Upper lobe of right lung (tissue), 1 donor: ENCODE data around the gene VDR. TPM values are rescaled to one million over a fixed set of nuclear protein-coding genes. Genes with fewer than 3 reads are reported as not detected.

Source experiments
- ATAC-seq: fragments of 200-7000 bp; cut with Tn5 transposase; one replicate; pipeline ENCODE4 v1.9.1; 2020; ENCODE audit warnings: mild to moderate bottlenecking, moderate library complexity
- DNase-seq: peaks from one replicate; pipeline ENCODE4 v3.0.0-alpha.2; 2020
- H3K27ac ChIP-seq: fragments of 200-600 bp; one replicate; pipeline ENCODE4 v1.8.0; 2022
- H3K27me3 ChIP-seq: fragments of 200-600 bp; one replicate; pipeline ENCODE4 v1.8.0; 2022; ENCODE audit warnings: mild to moderate bottlenecking
- H3K36me3 ChIP-seq: fragments of 200-600 bp; one replicate; pipeline ENCODE4 v1.8.0; 2022
- H3K4me1 ChIP-seq: fragments of 200-600 bp; one replicate; pipeline ENCODE4 v1.8.0; 2022
- H3K4me3 ChIP-seq: fragments of 200-600 bp; one replicate; pipeline ENCODE4 v1.8.0; 2022; ENCODE audit warnings: mild to moderate bottlenecking
- H3K9me3 ChIP-seq: fragments of 200-600 bp; one replicate; pipeline ENCODE4 v1.8.0; 2022
- CTCF ChIP-seq: fragments of 200-600 bp; IDR thresholded peaks from one replicate; pipeline ENCODE4 v1.8.0; 2022; ENCODE audit warnings: antibody characterized with exemption
- intact Hi-C: fragments of 100-400 bp; cut with DNase I; formaldehyde crosslinking; loops from one replicate; pipeline ENCODE4 v1.11.0; 2022
- total RNA-seq: library from RNA; stranded (reverse); fragmentation: NEBNext Ultra II Directional; extraction: Animal tissue kit (Norgen Biotek cat#: 25700); gene quantifications from one replicate; pipeline ENCODE4 v1.2.1, GENCODE V29; 2021
- donor health status: DM: no; HTN: yes; CAD: no; lungs with severe emphysema.

Gene VDR
- total RNA-seq, 1 donor from 2014 or later: 28.7 TPM

GRCh38 chr12:47822401-47822800 is 82.4 kb downstream of the VDR start:
- H3K27me3 ChIP-seq: no peaks in the 10 kb centered on the region
- peaks cover 78% of the 10 kb centered on the region for H3K4me1 ChIP-seq
- H3K9me3 ChIP-seq: no peaks in the 10 kb centered on the region
- no peak for DNase-seq
- no peak for ATAC-seq
- H3K4me3 ChIP-seq: no peak overlapping the region
- intact Hi-C loops: no loop called here
- peak overlapping the region; percentile 97 for H3K27ac ChIP-seq
- H3K36me3 ChIP-seq: no peaks in the 10 kb centered on the region
- TF ChIP-seq CTCF: no peak

GRCh38 chr12:47821346-47821706 is 83.5 kb downstream of the VDR start:
- no peaks in the 10 kb centered on the region for H3K27me3 ChIP-seq
- no peak overlapping the region for H3K4me3 ChIP-seq
- no peaks in the 10 kb centered on the region for H3K36me3 ChIP-seq
- no peak for ATAC-seq
- H3K9me3 ChIP-seq: no peaks in the 10 kb centered on the region
- peak overlapping the region; percentile 97 for H3K27ac ChIP-seq
- H3K4me1 ChIP-seq: peaks cover 83% of the 10 kb centered on the region
- no peak for DNase-seq
- intact Hi-C loops: no loop called here
- TF ChIP-seq CTCF: no peak

- Histone ChIP-seq H3K27ac (peak overlapping the region; percentile 97), H3K4me1 (peaks cover 83% of the 10 kb centered on the region), H3K9me3 (no peaks in the 10 kb centered on the region), H3K27me3 (no peaks in the 10 kb centered on the region), H3K4me3 (peak overlapping the region; percentile 82), H3K36me3 (no peaks in the 10 kb centered on the region)
- no peak for TF ChIP-seq CTCF
- intact Hi-C loops: no loop called here
- ATAC-seq (peak; percentile 72), DNase-seq (peak; percentile 84)
These were observed 84.0 kb downstream of the VDR start for GRCh38 chr12:47820631-47821345.

GRCh38 chr12:47819896-47820630 is 84.7 kb downstream of the VDR start, which contains the start of gene HDAC7:
Gene HDAC7 (minus strand): TSS chr12:47819903. CDS start chr12:47819785, 118 bp downstream.
- intact Hi-C loops: no loop called here
- H3K27ac ChIP-seq: peak within 1 kb of the TSS; percentile 97
- DNase-seq (peak; percentile 92), ATAC-seq (peak; percentile 76)
- no peaks in the 10 kb centered on the region for H3K9me3 ChIP-seq
- no peaks in the 10 kb centered on the region for H3K36me3 ChIP-seq
- no peak for TF ChIP-seq CTCF
- no peaks in the 10 kb centered on the region for H3K27me3 ChIP-seq
- peaks cover 83% of the 10 kb centered on the region for H3K4me1 ChIP-seq
- H3K4me3 ChIP-seq: peak within 1 kb of the TSS; percentile 82

GRCh38 chr12:47819138-47819895 is 85.5 kb downstream of the VDR start:
- peaks cover 83% of the 10 kb centered on the region for H3K4me1 ChIP-seq
- no peaks in the 10 kb centered on the region for H3K27me3 ChIP-seq
- no peaks in the 10 kb centered on the region for H3K36me3 ChIP-seq
- peak; percentile 48 for TF ChIP-seq CTCF
- H3K27ac ChIP-seq: peak overlapping the region; percentile 97
- intact Hi-C loops: no loop called here
- no peaks in the 10 kb centered on the region for H3K9me3 ChIP-seq
- H3K4me3 ChIP-seq: peak overlapping the region; percentile 82
- peak; percentile 91 for DNase-seq
- peak; percentile 65 for ATAC-seq
